ENCODE measurements around the gene IL1A.

IL1A gene

DNA sequence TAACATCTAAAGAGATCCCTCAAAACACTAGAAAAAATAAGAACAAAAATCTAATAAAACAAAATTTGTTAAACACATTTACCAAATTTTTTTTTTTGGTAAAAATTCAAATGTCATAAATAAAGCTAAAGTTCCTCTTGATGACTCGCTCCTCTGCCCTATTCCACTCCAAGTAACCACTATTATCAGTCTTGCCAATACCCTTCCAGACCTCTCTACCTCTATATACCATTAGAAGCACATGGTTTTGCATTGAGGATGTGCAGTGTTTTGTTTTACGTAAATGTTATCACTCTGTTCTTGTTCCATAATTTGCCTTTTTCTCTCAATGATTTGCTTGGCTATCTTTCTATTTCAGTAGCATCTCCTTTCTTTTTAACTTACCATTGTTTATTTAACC, 41.4 kb upstream of the IL1A start:
- TF ChIP-seq, protein P1, sequence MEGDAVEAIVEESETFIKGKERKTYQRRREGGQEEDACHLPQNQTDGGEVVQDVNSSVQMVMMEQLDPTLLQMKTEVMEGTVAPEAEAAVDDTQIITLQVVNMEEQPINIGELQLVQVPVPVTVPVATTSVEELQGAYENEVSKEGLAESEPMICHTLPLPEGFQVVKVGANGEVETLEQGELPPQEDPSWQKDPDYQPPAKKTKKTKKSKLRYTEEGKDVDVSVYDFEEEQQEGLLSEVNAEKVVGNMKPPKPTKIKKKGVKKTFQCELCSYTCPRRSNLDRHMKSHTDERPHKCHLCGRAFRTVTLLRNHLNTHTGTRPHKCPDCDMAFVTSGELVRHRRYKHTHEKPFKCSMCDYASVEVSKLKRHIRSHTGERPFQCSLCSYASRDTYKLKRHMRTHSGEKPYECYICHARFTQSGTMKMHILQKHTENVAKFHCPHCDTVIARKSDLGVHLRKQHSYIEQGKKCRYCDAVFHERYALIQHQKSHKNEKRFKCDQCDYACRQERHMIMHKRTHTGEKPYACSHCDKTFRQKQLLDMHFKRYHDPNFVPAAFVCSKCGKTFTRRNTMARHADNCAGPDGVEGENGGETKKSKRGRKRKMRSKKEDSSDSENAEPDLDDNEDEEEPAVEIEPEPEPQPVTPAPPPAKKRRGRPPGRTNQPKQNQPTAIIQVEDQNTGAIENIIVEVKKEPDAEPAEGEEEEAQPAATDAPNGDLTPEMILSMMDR (conservative IDR thresholded peaks at IDR 0.05; ENCODE audit: low read length) = no peak
- DNase-seq (ENCODE audit: low read depth) = no peak

DNA sequence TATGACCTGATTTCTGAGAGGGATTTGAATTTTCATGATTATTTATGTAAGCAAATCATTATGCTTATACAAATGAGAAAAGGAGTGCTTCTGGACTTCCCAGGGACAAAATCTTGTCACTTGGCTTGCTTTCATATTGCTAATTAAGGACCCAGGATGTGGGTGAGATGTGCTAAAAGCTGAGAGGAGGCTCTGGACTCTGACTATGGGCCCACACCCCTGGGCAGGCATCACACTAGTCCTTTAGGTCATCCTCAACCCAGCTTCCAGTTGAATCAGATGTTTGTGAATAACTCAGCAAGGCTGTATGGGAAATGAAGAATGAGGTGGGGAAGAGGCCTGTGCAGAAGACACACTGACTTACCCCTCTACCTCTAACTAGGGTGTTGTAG, 40.4 kb upstream of the IL1A start:
- TF ChIP-seq, protein P1 (conservative IDR thresholded peaks at IDR 0.05; ENCODE audit: low read length) = no peak
- DNase-seq (ENCODE audit: low read depth) = no peak
- H3K4me3 ChIP-seq (ENCODE audit: low read length) = no peak overlapping the region

More for the DNA sequence above, 41.4 kb upstream of the IL1A start:
- H3K4me3 ChIP-seq (ENCODE audit: low read length) = no peak overlapping the region

DNA sequence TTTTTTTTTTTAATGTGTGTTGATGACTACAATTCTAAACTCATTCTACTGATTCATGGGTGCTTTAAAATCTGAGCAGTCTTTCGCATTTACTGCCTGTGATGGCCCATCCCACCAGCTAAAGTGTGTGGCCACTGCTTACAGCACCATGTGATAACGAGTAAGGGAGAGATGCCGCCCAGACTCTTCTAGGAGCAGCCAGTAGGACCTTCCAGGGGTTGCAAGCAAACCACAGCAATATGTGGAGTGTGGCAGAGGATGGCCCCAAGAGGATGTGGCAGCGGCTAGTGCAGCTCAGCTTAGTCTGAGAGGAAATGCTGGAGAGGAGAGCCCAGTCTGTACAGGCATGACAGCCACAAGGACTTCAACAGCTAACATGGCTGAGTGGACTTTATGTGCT, 37.4 kb upstream of the IL1A start:
- no peak overlapping the region for H3K4me3 ChIP-seq (ENCODE audit: low read length)
- DNase-seq (ENCODE audit: low read depth) = no peak
- TF ChIP-seq, protein P1 (conservative IDR thresholded peaks at IDR 0.05; ENCODE audit: low read length) = no peak

DNA sequence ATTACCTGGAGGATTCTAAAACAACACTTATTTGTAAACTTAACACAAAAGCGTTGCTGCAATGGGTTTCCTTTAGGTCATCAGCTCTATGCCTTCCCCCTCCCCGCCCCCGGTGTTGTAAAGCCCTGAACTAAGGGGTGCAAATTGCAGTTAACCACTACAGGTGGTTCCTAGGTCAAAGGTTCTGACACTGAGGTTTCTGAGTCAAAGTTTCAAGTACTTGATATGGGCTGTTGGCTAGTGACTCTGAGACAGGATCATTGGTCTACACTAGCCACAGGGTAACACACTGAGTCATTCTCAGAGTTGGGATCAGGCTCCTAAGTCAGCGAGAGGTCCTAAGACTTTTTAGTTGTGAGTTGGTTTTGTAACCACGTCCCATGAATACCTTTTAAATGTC, 36.8 kb upstream of the IL1A start:
- no peak overlapping the region for H3K4me3 ChIP-seq (ENCODE audit: low read length)
- DNase-seq (ENCODE audit: low read depth) = no peak
- TF ChIP-seq, protein P1 (conservative IDR thresholded peaks at IDR 0.05; ENCODE audit: low read length) = no peak

DNA sequence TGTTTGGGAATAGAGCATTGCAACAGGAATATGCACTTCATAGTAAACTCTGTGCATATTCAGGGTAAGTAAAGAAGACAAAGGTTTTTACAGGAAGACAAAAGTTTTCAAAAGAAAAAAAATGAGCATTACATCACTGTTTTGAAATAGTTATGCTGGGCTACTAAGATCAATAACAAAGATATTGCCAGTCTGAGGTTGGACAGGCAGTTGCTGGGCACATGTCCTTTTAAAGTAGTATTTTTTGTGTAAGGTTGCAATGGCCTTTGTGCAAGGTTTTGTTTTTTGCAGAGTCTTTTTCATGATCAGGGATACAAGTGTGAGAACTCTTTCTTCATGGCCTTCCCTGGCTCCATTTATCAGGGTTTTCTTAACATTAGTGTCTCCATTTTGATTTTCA, 36.0 kb upstream of the IL1A start:
- TF ChIP-seq, protein P1 (conservative IDR thresholded peaks at IDR 0.05; ENCODE audit: low read length) = no peak
- H3K4me3 ChIP-seq (ENCODE audit: low read length) = no peak overlapping the region
- no peak for DNase-seq (ENCODE audit: low read depth)

DNA sequence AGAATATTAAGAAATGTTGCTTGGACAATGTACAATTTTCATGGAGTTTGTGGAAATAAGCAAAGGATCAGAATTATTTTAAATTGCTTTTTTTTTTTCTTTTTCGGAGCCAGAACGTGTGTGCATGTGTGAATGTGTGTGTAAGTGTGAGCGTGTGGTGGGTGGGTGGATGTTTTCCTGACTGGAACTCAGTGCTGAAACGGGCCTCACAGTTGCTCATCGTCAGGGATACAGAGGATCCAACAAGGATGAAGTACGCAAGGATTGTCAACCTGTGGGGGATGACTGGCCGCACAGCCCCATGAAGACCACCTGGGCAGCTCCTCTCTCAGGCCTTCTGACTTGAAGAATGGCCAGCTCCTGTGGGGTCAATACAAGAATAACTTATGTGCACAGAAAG, 34.8 kb upstream of the IL1A start:
- TF ChIP-seq, protein P1 (conservative IDR thresholded peaks at IDR 0.05; ENCODE audit: low read length) = no peak
- H3K4me3 ChIP-seq (ENCODE audit: low read length) = no peak overlapping the region
- DNase-seq (ENCODE audit: low read depth) = no peak

DNA sequence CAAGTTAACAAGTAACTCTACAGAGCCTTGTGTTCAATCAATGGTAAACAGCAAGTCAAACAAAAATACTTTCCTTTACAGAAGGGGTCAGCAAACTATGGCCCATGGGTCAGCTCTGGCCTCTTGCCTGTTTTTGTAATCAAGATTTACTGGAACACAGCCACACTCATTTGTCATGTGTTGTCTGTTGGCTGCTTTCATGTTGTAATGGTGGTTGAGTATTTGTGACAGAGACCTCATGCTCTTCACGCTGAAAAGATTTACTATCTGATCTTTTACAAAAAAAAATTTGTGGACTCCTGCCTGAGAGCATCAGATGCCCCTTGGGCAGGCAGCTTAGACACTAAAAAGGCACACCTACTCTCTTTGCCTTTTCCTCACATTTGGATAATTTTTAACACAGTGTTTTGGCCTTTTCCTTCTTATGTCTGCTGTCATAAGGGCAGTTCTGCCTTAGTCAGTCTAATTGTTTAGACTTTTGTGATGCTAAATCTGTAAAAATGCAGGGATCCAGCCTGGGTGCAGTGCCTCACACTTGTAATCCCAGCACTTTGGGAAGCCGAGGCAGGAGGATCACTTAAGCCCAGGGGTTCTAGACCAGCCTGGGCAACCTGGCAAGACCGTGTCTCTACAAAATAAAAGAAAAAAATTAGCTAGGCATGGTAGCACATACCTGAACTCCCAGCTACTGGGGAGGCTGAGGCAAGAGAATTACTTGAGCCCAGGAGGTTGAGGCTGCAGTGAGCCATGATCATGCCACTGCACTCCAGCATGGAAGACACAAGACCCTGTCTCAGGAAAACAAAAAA, 34.0 kb upstream of the IL1A start:
- TF ChIP-seq, protein P1 (conservative IDR thresholded peaks at IDR 0.05; ENCODE audit: low read length) = no peak
- H3K4me3 ChIP-seq (ENCODE audit: low read length) = no peak overlapping the region
- no peak for DNase-seq (ENCODE audit: low read depth)
